Testis (tissue), 3 donors: ENCODE data around the gene GRIN3B. TPM values are rescaled to one million over a fixed set of nuclear protein-coding genes. Genes with fewer than 3 reads are reported as not detected.

Experiments
- DNase-seq: peaks from one replicate; pipeline ENCODE4 v3.0.0-alpha.2; 2019
- H3K27ac ChIP-seq, 2 donors: fragments of 200-600 bp; sonication (generic); one replicate each; pipeline ENCODE4 v1.5.1; 2019
- H3K27me3 ChIP-seq: fragments of 200-600 bp; sonication (generic); one replicate; pipeline ENCODE4 v1.5.1; 2019
- H3K36me3 ChIP-seq: fragments of 200-600 bp; sonication (generic); one replicate; pipeline ENCODE4 v1.5.1; 2017; ENCODE audit warnings: low read depth; ENCODE audit errors: missing control alignments
- H3K4me1 ChIP-seq: fragments of 200-600 bp; sonication (generic); one replicate; pipeline ENCODE4 v1.5.1; 2019
- H3K4me3 ChIP-seq, 2 donors: fragments of 200-600 bp; sonication (generic); one replicate each; pipeline ENCODE4 v1.5.1; 2017 to 2019
- H3K9me3 ChIP-seq: fragments of 200-600 bp; sonication (generic); one replicate; pipeline ENCODE4 v1.5.1; 2017
- POLR2A ChIP-seq: fragments of 450-650 bp; IDR thresholded peaks from one replicate; pipeline ENCODE4 v1.6.1; 2017; ENCODE audit warnings: antibody characterized with exemption, mild to moderate bottlenecking, moderate library complexity
- WGBS, 2 donors: methylation state at CpG; one replicate each; pipeline ENCODE4 v1.1.5; 2018; 5-methylcytosine and 5-hydroxymethylcytosine counted together
- intact Hi-C: fragments of 100-400 bp; cut with DNase I; formaldehyde crosslinking; loops from one replicate; pipeline ENCODE4 v1.15.1; 2023; ENCODE audit warnings: low total_unique reads
- polyA plus RNA-seq: library from polyadenylated mRNA; stranded (reverse); fragments of 350-450 nt; fragmentation: Illumina TruSeq; extraction: RNeasy Lipid Tissue Mini Kit (QIAGEN cat#74804); gene quantifications from one replicate; pipeline ENCODE4 v1.2.3, GENCODE V29; 2014; ENCODE audit warnings: low read depth, low replicate concordance; ENCODE audit not compliant: insufficient read depth
- total RNA-seq, 2 donors: library from RNA; depleted of rRNA; stranded (reverse); fragments of >200 nt; gene quantifications; one replicate each; pipeline ENCODE4 v1.2.3, GENCODE V29; 2016
- TF ChIP-seq, protein P1 (sequence below), 3 experiments: fragments of 450-650 bp in 2 of 3; fragments of 200-600 bp in 1 of 3; sonication (generic) in 1 of 3; IDR thresholded peaks; one replicate each; pipeline ENCODE4 v1.5.1; 2016 to 2019; ENCODE audit warnings: antibody characterized with exemption in 3 of 3, mild to moderate bottlenecking in 2 of 3, moderate library complexity in 1 of 3

GRIN3B gene
- total and polyA plus RNA-seq, 3 donors from 2014 or later, result 1.1 to 2.4 (median 1.3) TPM

DNA sequence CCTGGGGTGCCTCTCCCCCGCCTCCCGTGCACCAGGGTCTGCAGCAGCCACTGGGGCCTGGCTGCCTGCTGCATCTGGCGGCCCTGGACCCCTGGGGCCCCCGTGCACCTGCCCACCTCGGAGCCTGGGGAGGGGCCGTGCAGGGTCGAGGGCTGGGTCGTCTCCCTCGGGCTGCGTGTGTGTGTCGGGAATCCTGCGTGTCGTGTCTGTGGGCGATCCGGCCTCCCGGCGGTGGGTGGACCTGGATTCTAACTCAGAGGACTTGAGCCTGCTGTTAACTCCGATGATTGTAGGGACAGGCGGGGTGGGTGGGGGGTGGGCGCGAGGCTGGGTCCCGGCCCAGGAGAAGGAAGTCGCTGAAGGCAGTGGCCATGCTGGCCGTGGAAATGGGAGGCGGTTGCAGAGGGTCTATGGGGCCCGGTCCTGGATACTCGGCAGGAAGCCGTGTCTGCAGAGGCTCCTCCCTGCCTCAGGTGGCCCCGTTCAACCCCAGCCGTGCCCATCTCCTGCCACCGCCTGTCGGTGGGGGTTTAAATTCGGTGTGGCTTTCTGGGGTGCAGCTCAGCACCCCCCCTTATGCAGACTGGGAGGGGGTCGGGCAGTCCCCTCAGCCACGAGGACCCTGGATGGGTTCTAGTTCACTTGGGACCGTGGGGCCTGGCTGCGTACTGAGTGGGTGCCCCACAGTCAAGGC lies 25.5 kb upstream of the GRIN3B start:
- H3K9me3 ChIP-seq, result no peaks in the 10 kb centered on the region
- TF ChIP-seq, protein P1, sequence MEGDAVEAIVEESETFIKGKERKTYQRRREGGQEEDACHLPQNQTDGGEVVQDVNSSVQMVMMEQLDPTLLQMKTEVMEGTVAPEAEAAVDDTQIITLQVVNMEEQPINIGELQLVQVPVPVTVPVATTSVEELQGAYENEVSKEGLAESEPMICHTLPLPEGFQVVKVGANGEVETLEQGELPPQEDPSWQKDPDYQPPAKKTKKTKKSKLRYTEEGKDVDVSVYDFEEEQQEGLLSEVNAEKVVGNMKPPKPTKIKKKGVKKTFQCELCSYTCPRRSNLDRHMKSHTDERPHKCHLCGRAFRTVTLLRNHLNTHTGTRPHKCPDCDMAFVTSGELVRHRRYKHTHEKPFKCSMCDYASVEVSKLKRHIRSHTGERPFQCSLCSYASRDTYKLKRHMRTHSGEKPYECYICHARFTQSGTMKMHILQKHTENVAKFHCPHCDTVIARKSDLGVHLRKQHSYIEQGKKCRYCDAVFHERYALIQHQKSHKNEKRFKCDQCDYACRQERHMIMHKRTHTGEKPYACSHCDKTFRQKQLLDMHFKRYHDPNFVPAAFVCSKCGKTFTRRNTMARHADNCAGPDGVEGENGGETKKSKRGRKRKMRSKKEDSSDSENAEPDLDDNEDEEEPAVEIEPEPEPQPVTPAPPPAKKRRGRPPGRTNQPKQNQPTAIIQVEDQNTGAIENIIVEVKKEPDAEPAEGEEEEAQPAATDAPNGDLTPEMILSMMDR (IDR thresholded peaks at IDR 0.05), result no peak
- no peak for TF ChIP-seq POLR2A
- no peak overlapping the region for H3K4me3 ChIP-seq
- intact Hi-C loops, result no loop called here
- no peaks in the 10 kb centered on the region for H3K27me3 ChIP-seq
- DNase-seq, result no peak
- 84 to 87% methylated on average over 13 to 37 of the region's 37 CpGs for WGBS, 2 donors
- H3K36me3 ChIP-seq, result no peaks in the 10 kb centered on the region
- no peaks in the 10 kb centered on the region for H3K4me1 ChIP-seq
- H3K27ac ChIP-seq, result no peak overlapping the region

DNA sequence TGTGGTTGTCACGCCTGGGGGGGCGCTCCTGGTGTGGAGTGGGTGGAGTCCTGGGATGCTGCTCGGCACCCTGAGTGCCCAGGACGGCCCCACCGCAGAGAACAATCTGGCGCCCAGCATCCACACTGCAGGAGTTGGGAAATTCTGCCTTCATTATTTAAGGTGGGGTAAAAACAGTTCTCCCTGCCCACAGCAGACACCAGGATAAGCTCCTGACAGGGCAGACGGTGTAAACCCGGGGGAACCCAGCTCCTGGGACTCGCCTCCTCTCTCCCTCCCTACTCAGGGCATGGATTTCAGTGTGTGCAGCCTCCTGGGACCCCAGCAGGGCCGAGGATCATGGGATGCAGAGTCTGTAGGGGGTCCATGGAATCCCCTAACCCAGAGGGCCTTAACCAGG lies 23.7 kb upstream of the GRIN3B start:
- H3K4me1 ChIP-seq, result no peaks in the 10 kb centered on the region
- no peak for TF ChIP-seq POLR2A
- TF ChIP-seq, protein P1 (IDR thresholded peaks at IDR 0.05), result no peak
- whole genome bisulfite sequencing, 2 donors, result 80 to 82% methylated on average over 10 of the region's 10 CpGs
- H3K9me3 ChIP-seq, result no peaks in the 10 kb centered on the region
- H3K27ac ChIP-seq, result no peak overlapping the region
- H3K4me3 ChIP-seq, result no peak overlapping the region
- no peak for DNase-seq
- no peaks in the 10 kb centered on the region for H3K36me3 ChIP-seq
- H3K27me3 ChIP-seq, result no peaks in the 10 kb centered on the region
- intact Hi-C loops, result no loop called here

DNA sequence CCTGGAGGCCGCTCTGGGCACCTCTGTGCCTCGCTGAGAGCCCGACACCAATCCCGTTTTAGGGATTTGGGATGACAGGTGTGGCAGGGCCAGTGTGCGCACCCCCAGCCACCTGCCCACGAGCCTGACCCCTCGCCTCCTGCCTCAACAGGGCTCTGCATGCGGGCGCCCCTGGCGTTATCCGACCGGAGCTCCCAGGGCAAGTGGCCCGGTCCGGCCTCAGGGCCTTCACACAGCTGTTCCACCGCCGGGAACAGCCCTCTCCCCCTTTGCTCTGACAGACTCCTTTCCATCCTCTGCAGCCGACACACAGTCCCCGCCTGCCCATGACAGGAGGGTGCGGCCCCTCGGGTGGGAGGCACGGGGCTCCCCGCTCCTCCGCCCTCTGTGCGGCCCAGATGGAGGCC lies 23.2 kb upstream of the GRIN3B start:
- 78 to 89% methylated on average over 17 to 23 of the region's 24 CpGs for WGBS, 2 donors
- no peak overlapping the region for H3K4me3 ChIP-seq
- no peaks in the 10 kb centered on the region for H3K9me3 ChIP-seq
- no peaks in the 10 kb centered on the region for H3K36me3 ChIP-seq
- no peak overlapping the region for H3K27ac ChIP-seq
- no peak for DNase-seq
- intact Hi-C loops, result no loop called here
- TF ChIP-seq, protein P1 (IDR thresholded peaks at IDR 0.05), result no peak
- no peak for TF ChIP-seq POLR2A
- no peaks in the 10 kb centered on the region for H3K27me3 ChIP-seq
- H3K4me1 ChIP-seq, result no peaks in the 10 kb centered on the region

DNA sequence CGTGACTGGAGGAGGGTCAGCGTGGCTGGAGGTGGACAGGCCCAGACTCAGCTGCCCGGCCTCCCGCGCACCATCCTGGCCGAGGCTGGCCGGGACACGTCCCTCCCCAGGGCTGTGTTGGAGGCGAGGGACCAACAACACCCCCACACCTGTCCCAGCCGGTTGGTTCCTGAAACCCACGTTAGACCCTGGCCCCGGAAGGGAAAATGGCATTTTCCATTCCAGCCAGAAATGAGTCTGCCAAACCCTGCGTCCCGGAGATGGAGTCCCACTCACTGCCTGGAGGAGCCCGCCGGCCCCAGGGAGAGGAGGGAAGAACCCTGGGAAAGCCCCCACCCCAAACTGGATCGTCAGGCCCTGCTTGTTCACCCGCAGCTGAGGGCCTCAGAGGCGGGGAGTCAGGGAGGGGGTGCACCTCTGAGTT lies 20.9 kb upstream of the GRIN3B start:
- TF ChIP-seq POLR2A, result no peak
- TF ChIP-seq, protein P1 (IDR thresholded peaks at IDR 0.05), result no peak
- intact Hi-C loops, result no loop called here
- Histone ChIP-seq H3K27ac (no peak overlapping the region), H3K27me3 (no peaks in the 10 kb centered on the region), H3K36me3 (no peaks in the 10 kb centered on the region), H3K9me3 (no peaks in the 10 kb centered on the region), H3K4me3 (no peak overlapping the region), H3K4me1 (peaks cover 5% of the 10 kb centered on the region)
- WGBS, 2 donors, result 75 to 100% methylated on average over 4 to 19 of the region's 19 CpGs
- DNase-seq, result no peak
